GM19463 (cell line): ENCODE data around the gene CACNG6.

Experiments
- ATAC-seq: cut with Tn5 transposase; IDR thresholded peaks from one replicate; pipeline ENCODE4 v1.9.1; 2021; ENCODE audit warnings: mild to moderate bottlenecking, moderate library complexity; ENCODE audit not compliant: unreplicated experiment

The CACNG6 gene

DNA sequence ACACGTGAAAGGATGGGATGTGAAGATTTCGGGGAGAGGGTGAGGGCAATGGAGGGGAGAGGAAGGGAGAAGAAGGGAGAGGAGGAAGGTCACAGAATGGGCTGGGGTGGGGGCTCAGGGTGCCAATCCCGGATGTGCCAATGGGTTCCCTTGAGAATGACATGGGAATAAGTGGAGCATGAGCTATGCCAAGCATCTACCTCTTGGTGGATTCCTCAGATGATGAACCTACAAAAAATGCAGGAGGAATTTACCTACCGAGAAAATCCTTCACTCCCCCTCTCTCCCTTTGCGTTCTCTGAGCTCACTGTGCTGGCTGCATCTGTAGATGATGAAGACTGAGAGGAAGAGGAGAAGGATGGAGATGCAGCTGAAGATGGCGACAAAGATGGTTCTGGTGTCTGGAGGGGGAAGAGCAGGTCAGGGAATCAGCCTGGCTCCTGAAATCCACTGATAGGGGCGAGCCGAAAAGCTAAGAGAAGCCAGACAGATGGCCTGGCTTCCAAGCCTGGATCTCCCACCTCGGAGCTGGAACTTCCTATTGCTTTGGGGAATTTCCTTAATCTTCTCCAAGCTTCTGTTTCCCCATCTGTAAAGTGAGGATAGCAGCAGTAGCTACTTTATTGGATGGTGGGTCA, 50.7 kb downstream of the CACNG6 start:
- no peak for ATAC-seq

DNA sequence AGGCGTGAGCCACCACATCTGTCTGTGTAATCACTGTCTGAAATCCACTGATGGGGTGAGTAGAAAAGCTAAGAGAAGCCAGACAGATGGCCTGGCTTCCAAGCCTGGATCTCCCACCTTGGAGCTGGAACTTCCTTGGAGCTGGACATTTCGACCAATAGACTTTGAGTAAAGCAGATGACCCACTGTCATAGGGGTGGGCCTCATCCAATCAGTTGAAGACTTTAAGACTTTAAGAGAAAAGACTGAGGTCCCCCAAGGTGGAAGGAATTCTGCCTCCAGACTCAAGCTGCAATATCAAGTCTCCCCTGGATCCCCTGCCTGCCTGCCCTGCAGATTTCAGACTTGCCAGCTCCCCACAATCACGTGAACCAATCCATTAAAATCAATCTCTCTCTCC, 51.6 kb downstream of the CACNG6 start:
- no peak for ATAC-seq

DNA sequence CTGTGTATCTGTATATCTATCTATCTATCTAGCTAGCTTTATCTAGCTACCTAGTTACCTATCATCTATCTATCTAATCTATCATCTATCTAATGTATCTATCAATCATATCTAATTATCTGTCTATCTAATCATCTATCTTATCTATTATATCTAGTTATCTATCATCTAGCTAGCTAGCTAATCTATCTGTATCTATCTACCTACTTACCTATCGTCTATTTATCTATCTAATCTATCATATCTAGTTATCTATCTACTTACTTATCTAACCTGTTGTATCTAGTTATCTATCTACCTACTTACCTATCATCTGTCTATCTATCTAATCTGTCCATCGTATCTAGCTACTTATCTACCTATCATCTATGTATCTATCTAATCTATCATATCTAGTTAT, 54.3 kb downstream of the CACNG6 start:
- no peak for ATAC-seq

DNA sequence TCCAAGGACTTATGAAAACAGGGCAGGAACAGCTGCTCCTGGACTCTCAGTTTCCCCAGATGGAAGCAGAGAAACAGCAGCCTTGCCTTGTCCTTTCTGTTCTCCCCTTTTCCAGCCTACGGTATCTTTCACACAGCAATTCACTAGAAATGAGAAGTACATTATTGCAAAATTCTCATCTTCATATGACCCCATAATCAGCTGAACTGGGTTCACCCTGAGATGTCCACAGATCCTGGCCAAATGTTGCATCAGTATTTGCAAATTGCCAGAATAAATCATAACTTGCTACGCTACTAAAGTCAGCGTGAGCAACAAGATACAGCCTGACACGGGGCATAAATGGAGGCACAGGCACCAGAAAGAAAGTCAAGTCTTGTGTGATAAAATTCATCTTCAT, 56.2 kb downstream of the CACNG6 start:
- no peak for ATAC-seq
